ENCODE measurements around the gene XPNPEP2.

Gene XPNPEP2

GRCh38 chrX:129802863-129803262 is 64.1 kb downstream of the XPNPEP2 start:
- TF ChIP-seq EZH2phosphoT487 (IDR thresholded peaks at IDR 0.05; ENCODE audit: borderline replicate concordance, low read length) (no peak), CTCF (IDR thresholded peaks at IDR 0.05; ENCODE audit: low read depth, low read length, poor library complexity, severe bottlenecking) (no peak)
- no peak overlapping the region for H3K4me3 ChIP-seq (ENCODE audit: low read length)

GRCh38 chrX:129804806-129805205 is 66.0 kb downstream of the XPNPEP2 start:
- no peak overlapping the region for H3K4me2 ChIP-seq (ENCODE audit: low read length)
- H3K4me3 ChIP-seq (ENCODE audit: low read length), result no peak overlapping the region
- no peaks in the 10 kb centered on the region for H4K20me1 ChIP-seq (ENCODE audit: control insufficient read depth, insufficient read depth, low read depth, low read length)
- no peaks in the 10 kb centered on the region for H3K27me3 ChIP-seq (ENCODE audit: control insufficient read depth, low read length)
- no peaks in the 10 kb centered on the region for H3K9me2 ChIP-seq (replicated peaks; ENCODE audit: control insufficient read depth, low read length)
- peaks cover 11% of the 10 kb centered on the region for H3K4me1 ChIP-seq (ENCODE audit: control insufficient read depth, low read length)
- TF ChIP-seq EZH2phosphoT487 (IDR thresholded peaks at IDR 0.05; ENCODE audit: borderline replicate concordance, low read length) (no peak), CTCF (IDR thresholded peaks at IDR 0.05; ENCODE audit: low read depth, low read length, poor library complexity, severe bottlenecking) (no peak)
- no peaks in the 10 kb centered on the region for H3K9me3 ChIP-seq (ENCODE audit: control insufficient read depth, insufficient read depth, low read length)
- peaks cover 13% of the 10 kb centered on the region; the same call in 1 of the 2 replicates for H3K36me3 ChIP-seq (ENCODE audit: control insufficient read depth, low read length)
- peaks cover 3% of the 10 kb centered on the region; the same call in 1 of the 2 replicates for H3F3A ChIP-seq (ENCODE audit: control insufficient read depth, insufficient read depth)
- no peaks in the 10 kb centered on the region for H3K79me2 ChIP-seq (ENCODE audit: control insufficient read depth, low read length)
- H3K27ac ChIP-seq (ENCODE audit: low read depth, low read length), result no peak overlapping the region

More at GRCh38 chrX:129802863-129803262, 64.1 kb downstream of the XPNPEP2 start:
- Histone ChIP-seq H3K36me3 (ENCODE audit: control insufficient read depth, low read length) (peaks cover 8% of the 10 kb centered on the region; the same call in 1 of the 2 replicates), H3K9me3 (ENCODE audit: control insufficient read depth, insufficient read depth, low read length) (no peaks in the 10 kb centered on the region), H3K27me3 (ENCODE audit: control insufficient read depth, low read length) (no peaks in the 10 kb centered on the region), H3F3A (ENCODE audit: control insufficient read depth, insufficient read depth) (peaks cover 3% of the 10 kb centered on the region; the same call in 1 of the 2 replicates), H3K27ac (ENCODE audit: low read depth, low read length) (no peak overlapping the region), H3K4me2 (ENCODE audit: low read length) (no peak overlapping the region), H4K20me1 (ENCODE audit: control insufficient read depth, insufficient read depth, low read depth, low read length) (no peaks in the 10 kb centered on the region), H3K79me2 (ENCODE audit: control insufficient read depth, low read length) (no peaks in the 10 kb centered on the region), H3K4me1 (ENCODE audit: control insufficient read depth, low read length) (no peaks in the 10 kb centered on the region), H3K9me2 (replicated peaks; ENCODE audit: control insufficient read depth, low read length) (no peaks in the 10 kb centered on the region)

DNA sequence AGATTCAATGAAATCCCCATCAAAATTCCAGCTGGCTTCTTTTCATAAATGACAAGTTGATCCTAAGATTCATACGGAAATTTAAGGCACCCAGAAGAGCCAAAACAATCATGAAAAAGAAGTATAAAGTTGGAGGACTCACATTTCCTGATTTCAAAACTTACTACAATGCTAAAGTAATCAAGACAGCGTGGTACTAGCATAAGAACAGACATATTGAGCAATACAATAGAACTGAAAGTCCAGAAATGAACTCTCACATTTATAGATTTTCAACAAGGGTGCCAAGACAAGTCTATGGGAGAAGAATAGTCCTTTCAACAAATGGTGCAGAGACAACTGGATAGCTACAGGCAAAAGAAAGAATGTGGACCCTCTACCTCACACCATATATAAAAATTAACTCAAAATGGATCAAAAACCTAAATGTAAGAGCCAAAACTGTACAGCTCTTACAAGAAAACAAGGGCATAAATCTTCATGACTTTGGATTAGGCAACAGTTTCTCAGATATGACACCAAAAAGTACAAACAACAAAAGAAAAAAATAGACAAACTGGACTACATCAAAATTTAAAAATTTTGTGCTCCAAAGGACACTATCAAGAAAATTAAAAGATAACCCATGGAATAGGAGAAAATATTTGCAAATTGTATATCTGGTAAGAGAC is 69.5 kb downstream of the XPNPEP2 start:
- Histone ChIP-seq H3K36me3 (ENCODE audit: control insufficient read depth, low read length) (peaks cover 19% of the 10 kb centered on the region), H3K27me3 (ENCODE audit: control insufficient read depth, low read length) (no peaks in the 10 kb centered on the region), H3F3A (ENCODE audit: control insufficient read depth, insufficient read depth) (no peaks in the 10 kb centered on the region), H3K9me2 (replicated peaks; ENCODE audit: control insufficient read depth, low read length) (no peaks in the 10 kb centered on the region), H3K27ac (ENCODE audit: low read depth, low read length) (no peak overlapping the region), H3K79me2 (ENCODE audit: control insufficient read depth, low read length) (no peaks in the 10 kb centered on the region), H3K4me2 (ENCODE audit: low read length) (no peak overlapping the region), H3K9me3 (ENCODE audit: control insufficient read depth, insufficient read depth, low read length) (no peaks in the 10 kb centered on the region), H4K20me1 (ENCODE audit: control insufficient read depth, insufficient read depth, low read depth, low read length) (no peaks in the 10 kb centered on the region), H3K4me3 (ENCODE audit: low read length) (no peak overlapping the region), H3K4me1 (ENCODE audit: control insufficient read depth, low read length) (peaks cover 11% of the 10 kb centered on the region)
- no peak for TF ChIP-seq EZH2phosphoT487 (IDR thresholded peaks at IDR 0.05; ENCODE audit: borderline replicate concordance, low read length)
- TF ChIP-seq CTCF (IDR thresholded peaks at IDR 0.05; ENCODE audit: low read depth, low read length, poor library complexity, severe bottlenecking), result no peak
